HEK293 (cell line): ENCODE measurements around the gene GRIP1.

Experiments
- CTCF ChIA-PET: fragments of 350-600 bp; formaldehyde crosslinking; extraction: SDS; loops from one replicate; lab custom pipeline; 2021; ENCODE audit warnings: antibody characterized with exemption; lab: Yijun Ruan, JAX
- POLR2A ChIA-PET: fragments of 300-600 bp; formaldehyde crosslinking; extraction: SDS; loops from one replicate; lab custom pipeline; 2020; ENCODE audit warnings: antibody characterized with exemption, inconsistent platforms; lab: Yijun Ruan, JAX
- H3K27ac ChIP-seq: fragments of 200-500 bp; sonication (Bioruptor generic); 2 replicates; pipeline ENCODE4 v1.5.1; 2014; ENCODE audit warnings: low read depth, low read length, control low read depth, inconsistent platforms; ENCODE audit errors: extremely low read depth
- H3K36me3 ChIP-seq, 2 experiments: fragments of 200-500 bp in 1 of 2; sonication (Bioruptor generic) in 1 of 2; 1 replicate in 1 of 2; 2 replicates in 1 of 2; pipeline ENCODE4 v1.5.1; 2014 to 2017; ENCODE audit warnings: inconsistent platforms in 2 of 2, low read length in 2 of 2; ENCODE audit not compliant: control insufficient read depth in 2 of 2, insufficient read depth in 1 of 2
- H3K4me1 ChIP-seq: fragments of 200-500 bp; sonication (Bioruptor generic); 2 replicates; pipeline ENCODE4 v1.5.1; 2014; ENCODE audit warnings: mild to moderate bottlenecking, low read length, inconsistent platforms; ENCODE audit not compliant: control insufficient read depth, insufficient read depth
- H3K4me3 ChIP-seq: 2 replicates; pipeline ENCODE4 v1.5.1; 2011; ENCODE audit warnings: low read depth, mild to moderate bottlenecking, control low read depth, low read length, moderate library complexity
- H3K9me3 ChIP-seq: fragments of 200-500 bp; sonication (Bioruptor generic); 2 replicates; pipeline ENCODE4 v1.5.1; 2014; ENCODE audit warnings: low read depth, low read length, inconsistent platforms; ENCODE audit not compliant: control insufficient read depth, insufficient read depth
- HOXC10 ChIP-seq: sonication (generic); formaldehyde crosslinking; IDR thresholded peaks from 2 replicates; pipeline ENCODE4 v1.8.1; 2023; ENCODE audit warnings: mild to moderate bottlenecking, missing genetic modification reagents
- KLF7 ChIP-seq: fragments of 450-650 bp; formaldehyde crosslinking; IDR thresholded peaks from 2 replicates; pipeline ENCODE4 v1.5.1; 2016; ENCODE audit warnings: missing biosample characterization, missing genetic modification characterization, borderline replicate concordance
- KLF9 ChIP-seq: fragments of 450-650 bp; formaldehyde crosslinking; IDR thresholded peaks from 2 replicates; pipeline ENCODE4 v1.5.1; 2016; ENCODE audit warnings: missing biosample characterization, missing genetic modification characterization, low read depth
- OVOL3 ChIP-seq: fragments of 450-650 bp; formaldehyde crosslinking; IDR thresholded peaks from 2 replicates; pipeline ENCODE4 v1.5.1; 2016; ENCODE audit warnings: missing biosample characterization, missing genetic modification characterization
- SCRT1 ChIP-seq: fragments of 450-650 bp; formaldehyde crosslinking; IDR thresholded peaks from 2 replicates; pipeline ENCODE4 v1.5.1; 2016; ENCODE audit warnings: missing biosample characterization, missing genetic modification characterization, borderline replicate concordance
- SP3 ChIP-seq: fragments of 450-650 bp; formaldehyde crosslinking; IDR thresholded peaks from 2 replicates; pipeline ENCODE4 v1.5.1; 2016; ENCODE audit warnings: missing biosample characterization, missing genetic modification characterization
- SP7 ChIP-seq: fragments of 450-650 bp; formaldehyde crosslinking; IDR thresholded peaks from 2 replicates; pipeline ENCODE4 v1.5.1; 2016; ENCODE audit warnings: missing biosample characterization, missing genetic modification characterization
- ZNF18 ChIP-seq: fragments of 450-650 bp; formaldehyde crosslinking; IDR thresholded peaks from 2 replicates; pipeline ENCODE4 v1.5.1; 2016; ENCODE audit warnings: missing biosample characterization, missing genetic modification characterization
- ZNF23 ChIP-seq: fragments of 450-650 bp; formaldehyde crosslinking; IDR thresholded peaks from 2 replicates; pipeline ENCODE4 v1.5.1; 2016; ENCODE audit warnings: missing biosample characterization, missing genetic modification characterization, borderline replicate concordance
- ZNF26 ChIP-seq: fragments of 450-650 bp; formaldehyde crosslinking; IDR thresholded peaks from 2 replicates; pipeline ENCODE4 v1.5.1; 2016; ENCODE audit warnings: missing biosample characterization, missing genetic modification characterization
- ZNF302 ChIP-seq: fragments of 450-650 bp; formaldehyde crosslinking; IDR thresholded peaks from 2 replicates; pipeline ENCODE4 v1.5.1; 2016; ENCODE audit warnings: missing biosample characterization, missing genetic modification characterization, low read depth
- ZNF311 ChIP-seq: fragments of 450-650 bp; formaldehyde crosslinking; IDR thresholded peaks from 2 replicates; pipeline ENCODE4 v1.5.1; 2017; ENCODE audit warnings: missing biosample characterization, missing genetic modification characterization, borderline replicate concordance
- ZNF510 ChIP-seq: fragments of 450-650 bp; formaldehyde crosslinking; IDR thresholded peaks from 2 replicates; pipeline ENCODE4 v1.5.1; 2018; ENCODE audit warnings: mild to moderate bottlenecking, missing genetic modification characterization, missing biosample characterization; ENCODE audit not compliant: insufficient replicate concordance
- ZNF544 ChIP-seq: fragments of 450-650 bp; formaldehyde crosslinking; IDR thresholded peaks from 2 replicates; pipeline ENCODE4 v1.5.0; 2017; ENCODE audit warnings: missing biosample characterization, missing genetic modification characterization
- ZNF629 ChIP-seq: fragments of 450-650 bp; formaldehyde crosslinking; IDR thresholded peaks from 2 replicates; pipeline ENCODE4 v1.5.1; 2017; ENCODE audit warnings: missing biosample characterization, missing genetic modification characterization
- ZNF701 ChIP-seq: fragments of 450-650 bp; formaldehyde crosslinking; IDR thresholded peaks from 2 replicates; pipeline ENCODE4 v1.5.1; 2016; ENCODE audit warnings: missing biosample characterization, missing genetic modification characterization
- ZNF837 ChIP-seq: fragments of 450-650 bp; formaldehyde crosslinking; IDR thresholded peaks from 2 replicates; pipeline ENCODE4 v1.5.1; 2016; ENCODE audit warnings: missing biosample characterization, missing genetic modification characterization
- TF ChIP-seq, protein P1 (sequence below): fragments of 450-650 bp; IDR thresholded peaks from 2 replicates; pipeline ENCODE4 v1.5.1; 2018; ENCODE audit warnings: missing biosample characterization, mild to moderate bottlenecking, missing genetic modification characterization
- TF ChIP-seq, protein P2 (sequence below): fragments of 450-650 bp; formaldehyde crosslinking; IDR thresholded peaks from 2 replicates; pipeline ENCODE4 v1.5.1; 2016; ENCODE audit warnings: missing biosample characterization, missing genetic modification characterization

GRIP1 gene

DNA sequence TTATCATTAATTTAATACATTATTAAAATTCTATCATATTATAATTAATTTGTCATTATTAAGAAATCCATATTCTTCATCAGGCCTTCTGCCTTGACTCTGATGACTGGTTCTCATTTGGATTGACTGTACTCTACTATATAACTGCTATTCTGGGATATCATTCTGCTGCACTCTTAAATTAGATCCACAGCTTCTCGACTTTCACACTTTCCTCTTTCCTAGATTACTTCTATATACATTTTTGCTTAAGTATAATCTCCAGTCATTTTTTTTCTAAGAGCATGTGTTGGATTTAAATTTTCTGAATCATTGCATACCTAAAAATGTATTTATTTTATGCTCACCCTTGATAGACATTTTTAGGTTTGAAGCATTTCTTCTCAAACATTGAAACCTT, 12.4 kb downstream of the GRIP1 start (continued):
- no peak for TF ChIP-seq ZNF23 (tag by site-specific recombination)
- TF ChIP-seq, protein P1, sequence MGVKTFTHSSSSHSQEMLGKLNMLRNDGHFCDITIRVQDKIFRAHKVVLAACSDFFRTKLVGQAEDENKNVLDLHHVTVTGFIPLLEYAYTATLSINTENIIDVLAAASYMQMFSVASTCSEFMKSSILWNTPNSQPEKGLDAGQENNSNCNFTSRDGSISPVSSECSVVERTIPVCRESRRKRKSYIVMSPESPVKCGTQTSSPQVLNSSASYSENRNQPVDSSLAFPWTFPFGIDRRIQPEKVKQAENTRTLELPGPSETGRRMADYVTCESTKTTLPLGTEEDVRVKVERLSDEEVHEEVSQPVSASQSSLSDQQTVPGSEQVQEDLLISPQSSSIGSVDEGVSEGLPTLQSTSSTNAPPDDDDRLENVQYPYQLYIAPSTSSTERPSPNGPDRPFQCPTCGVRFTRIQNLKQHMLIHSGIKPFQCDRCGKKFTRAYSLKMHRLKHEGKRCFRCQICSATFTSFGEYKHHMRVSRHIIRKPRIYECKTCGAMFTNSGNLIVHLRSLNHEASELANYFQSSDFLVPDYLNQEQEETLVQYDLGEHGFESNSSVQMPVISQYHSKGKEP (tag by site-specific recombination): no peak
- TF ChIP-seq ZNF510 (tag by site-specific recombination): no peak
- TF ChIP-seq KLF9 (tag by site-specific recombination): no peak
- TF ChIP-seq ZNF701: no peak
- no peak for TF ChIP-seq ZNF26 (tag by site-specific recombination)

DNA sequence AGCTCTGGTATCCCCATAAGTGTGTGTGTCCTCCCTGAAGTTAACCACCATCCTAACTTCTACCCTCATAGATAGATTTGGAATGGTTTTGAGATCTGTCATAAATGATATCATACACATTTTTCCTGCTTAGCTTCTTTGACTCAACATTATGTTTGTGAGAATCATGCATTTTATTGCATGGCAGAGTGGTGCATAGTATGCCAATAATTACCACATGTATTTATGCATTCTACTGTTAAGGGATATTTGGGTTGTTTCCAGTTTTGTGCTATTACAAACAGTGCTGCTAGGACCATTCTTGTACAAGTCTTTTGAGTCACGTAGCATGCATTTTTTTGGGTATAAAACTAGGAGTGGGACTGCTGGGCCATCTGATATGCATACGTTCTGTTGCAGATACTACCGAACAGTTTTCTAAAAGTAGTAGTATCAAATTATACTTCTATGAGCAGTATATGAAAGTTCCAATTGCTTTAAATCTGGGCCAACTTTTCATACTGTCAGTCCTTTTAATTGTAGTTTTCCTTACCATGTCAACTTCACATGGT, 13.4 kb downstream of the GRIP1 start:
- H3K4me3 ChIP-seq: no peak overlapping the region
- no peak overlapping the region for H3K27ac ChIP-seq
- ChIA-PET POLR2A (no interaction called here), CTCF (interaction anchor here (0.6 kb wide), 2 partner anchors 38 to 428 kb away, joined by 3 read pairs; no protein-coding TSS in a partner anchor)
- peaks cover 9% of the 10 kb centered on the region for H3K4me1 ChIP-seq
- H3K9me3 ChIP-seq: no peaks in the 10 kb centered on the region
- no peak for TF ChIP-seq SCRT1
- no peak for TF ChIP-seq ZNF837 (tag by site-specific recombination)
- no peak for TF ChIP-seq ZNF311 (tag by site-specific recombination)
- no peak for TF ChIP-seq SP3 (tag by site-specific recombination)
- TF ChIP-seq ZNF302 (tag by site-specific recombination): no peak
- TF ChIP-seq, protein P2, sequence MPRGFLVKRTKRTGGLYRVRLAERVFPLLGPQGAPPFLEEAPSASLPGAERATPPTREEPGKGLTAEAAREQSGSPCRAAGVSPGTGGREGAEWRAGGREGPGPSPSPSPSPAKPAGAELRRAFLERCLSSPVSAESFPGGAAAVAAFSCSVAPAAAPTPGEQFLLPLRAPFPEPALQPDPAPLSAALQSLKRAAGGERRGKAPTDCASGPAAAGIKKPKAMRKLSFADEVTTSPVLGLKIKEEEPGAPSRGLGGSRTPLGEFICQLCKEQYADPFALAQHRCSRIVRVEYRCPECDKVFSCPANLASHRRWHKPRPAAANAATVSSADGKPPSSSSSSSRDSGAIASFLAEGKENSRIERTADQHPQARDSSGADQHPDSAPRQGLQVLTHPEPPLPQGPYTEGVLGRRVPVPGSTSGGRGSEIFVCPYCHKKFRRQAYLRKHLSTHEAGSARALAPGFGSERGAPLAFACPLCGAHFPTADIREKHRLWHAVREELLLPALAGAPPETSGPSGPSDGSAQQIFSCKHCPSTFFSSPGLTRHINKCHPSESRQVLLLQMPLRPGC: no peak
- no peak for TF ChIP-seq ZNF18 (tag by site-specific recombination)
- TF ChIP-seq HOXC10 (CRISPR knock-in tag): no peak
- H3K36me3 ChIP-seq: no peaks in the 10 kb centered on the region

- Histone ChIP-seq H3K36me3 (no peaks in the 10 kb centered on the region), H3K4me1 (peaks cover 9% of the 10 kb centered on the region), H3K27ac (no peak overlapping the region), H3K4me3 (no peak overlapping the region), H3K9me3 (no peaks in the 10 kb centered on the region)
- CTCF ChIA-PET: no interaction called here
- POLR2A ChIA-PET: no interaction called here
- TF ChIP-seq HOXC10 (CRISPR knock-in tag): no peak
- no peak for TF ChIP-seq KLF7 (tag by site-specific recombination)
- no peak for TF ChIP-seq OVOL3 (tag by site-specific recombination)
- no peak for TF ChIP-seq SP7 (tag by site-specific recombination)
- TF ChIP-seq ZNF629 (tag by site-specific recombination): peak; percentile 52
- TF ChIP-seq ZNF544 (tag by site-specific recombination): no peak
Measured at GRCh38 chr12:66664076-66664475, 14.8 kb downstream of the GRIP1 start.
